ENCODE measurements around the gene PAIP2B. TPM values are rescaled to one million over a fixed set of nuclear protein-coding genes. Genes with fewer than 3 reads are reported as not detected.
A peak's percentile ranks its signal among the peaks of the same experiment; 100 is the strongest.

The PAIP2B gene
- total RNA-seq, 1 donor from 2014 or later = 26.8 TPM

DNA sequence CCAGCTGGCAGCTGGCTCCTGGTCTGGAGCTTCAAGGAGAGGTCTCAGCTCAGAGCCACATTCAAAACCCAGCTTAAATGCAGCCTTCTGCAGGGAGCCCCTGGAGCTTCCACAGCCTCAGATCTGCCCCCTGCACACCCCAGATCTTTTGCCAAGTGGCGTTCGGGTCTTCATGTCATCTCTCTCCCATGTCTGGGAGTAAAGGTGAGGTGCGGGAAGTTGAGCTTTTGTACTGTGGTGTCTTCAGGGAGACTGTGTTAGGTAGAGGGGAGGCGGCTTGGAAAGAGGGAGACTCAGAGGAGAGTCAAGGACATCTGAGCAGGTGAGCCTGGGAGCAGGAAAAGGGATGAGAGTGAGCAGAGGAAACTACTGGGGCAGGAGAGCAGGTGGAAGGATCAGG, 71.1 kb downstream of the PAIP2B start:
- ATAC-seq (no peak), DNase-seq (ENCODE audit: low spot score) (no peak)

DNA sequence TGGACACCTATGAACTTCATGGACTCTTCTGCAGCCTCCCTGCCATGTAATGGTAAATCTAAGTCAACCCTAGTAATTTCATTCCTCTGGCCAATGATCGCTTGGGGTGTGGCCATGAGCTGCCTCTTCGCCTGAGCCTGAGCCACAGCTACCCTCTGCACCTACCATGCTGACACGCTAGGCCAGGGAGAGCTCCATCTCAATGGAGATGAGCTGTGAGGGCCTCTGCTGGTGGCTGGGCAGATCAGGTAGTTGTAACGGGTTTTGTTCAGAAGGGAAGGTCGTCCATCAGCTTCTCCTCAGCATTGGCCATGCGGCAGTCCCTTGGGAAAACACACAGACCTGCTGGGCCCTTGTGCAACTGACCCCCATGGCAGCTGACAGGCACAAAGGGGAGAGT, 72.1 kb downstream of the PAIP2B start:
- peak; percentile 82 for ATAC-seq
- DNase-seq (ENCODE audit: low spot score) = no peak

DNA sequence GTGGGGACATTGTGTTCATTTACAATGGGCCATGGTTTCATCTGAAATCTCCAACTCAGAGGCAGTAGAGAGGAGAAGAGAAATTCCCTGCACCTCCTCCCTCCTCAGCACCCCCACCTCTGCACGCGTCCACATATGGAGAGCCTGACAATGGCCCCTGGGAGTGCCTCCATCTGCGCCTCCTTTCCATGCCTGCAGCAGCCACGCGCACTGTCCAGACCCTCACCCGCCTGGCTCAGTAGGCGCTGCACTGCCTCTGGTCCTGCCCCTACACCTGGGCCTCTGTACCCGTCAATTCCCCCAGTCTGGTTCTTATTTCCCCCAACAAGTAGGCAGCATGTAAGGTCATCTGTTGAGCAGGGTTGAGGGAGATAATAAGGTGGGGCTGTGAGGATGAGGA, 72.6 kb downstream of the PAIP2B start:
- no peak for ATAC-seq
- DNase-seq (ENCODE audit: low spot score) = no peak

DNA sequence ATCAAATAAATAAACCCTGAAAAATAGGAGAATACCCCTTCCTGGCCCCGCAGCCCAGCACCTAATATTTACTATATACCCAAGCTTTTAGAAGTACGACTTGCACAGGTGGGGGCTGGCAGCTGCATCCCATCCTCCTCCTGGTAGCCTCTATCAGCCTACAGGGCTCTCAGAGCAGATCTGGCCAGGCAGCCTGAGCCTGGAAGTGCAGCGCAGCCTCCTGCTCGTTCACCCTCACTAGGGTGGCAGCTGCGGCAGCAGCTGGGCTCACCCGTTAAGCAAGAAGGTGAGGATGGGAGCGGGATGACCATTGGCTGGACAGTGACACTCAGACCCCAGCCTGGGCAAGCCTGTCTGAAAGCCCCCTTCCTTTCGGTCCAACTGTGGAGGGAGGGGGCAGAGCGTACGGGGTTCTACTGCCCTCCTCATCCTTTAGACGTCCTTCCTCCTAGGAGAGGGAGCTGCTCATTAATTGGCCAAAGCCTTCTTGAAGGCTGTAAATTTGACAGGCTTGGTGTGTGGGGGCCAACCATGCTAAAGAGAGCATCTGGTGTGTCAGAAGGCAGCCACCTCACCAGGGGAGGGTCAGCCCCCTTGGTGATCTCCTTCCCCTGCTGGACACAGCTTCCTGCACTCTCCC, 73.2 kb downstream of the PAIP2B start:
- DNase-seq (ENCODE audit: low spot score) (no peak), ATAC-seq (no peak)

DNA sequence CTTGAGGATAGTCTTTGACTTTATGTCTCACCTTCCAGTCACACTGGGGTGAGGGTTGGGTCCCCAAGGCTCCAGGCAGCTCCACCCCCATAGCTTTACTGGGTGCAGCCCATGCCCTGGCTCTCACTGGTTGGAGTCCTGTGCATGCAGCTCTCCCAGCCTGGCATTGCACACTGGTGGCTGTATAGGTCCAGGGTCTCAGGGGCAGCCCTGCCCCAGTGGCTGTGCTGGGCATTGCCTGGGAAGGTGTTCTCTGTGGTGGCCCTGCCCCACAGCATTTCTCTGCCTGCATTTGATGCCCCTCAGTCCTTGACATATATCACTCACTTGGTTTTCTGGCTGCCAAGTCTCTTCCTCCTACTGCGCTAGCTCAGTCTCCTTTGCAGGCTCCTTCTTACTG, 75.3 kb downstream of the PAIP2B start:
- DNase-seq (ENCODE audit: low spot score) = no peak
- ATAC-seq = no peak

DNA sequence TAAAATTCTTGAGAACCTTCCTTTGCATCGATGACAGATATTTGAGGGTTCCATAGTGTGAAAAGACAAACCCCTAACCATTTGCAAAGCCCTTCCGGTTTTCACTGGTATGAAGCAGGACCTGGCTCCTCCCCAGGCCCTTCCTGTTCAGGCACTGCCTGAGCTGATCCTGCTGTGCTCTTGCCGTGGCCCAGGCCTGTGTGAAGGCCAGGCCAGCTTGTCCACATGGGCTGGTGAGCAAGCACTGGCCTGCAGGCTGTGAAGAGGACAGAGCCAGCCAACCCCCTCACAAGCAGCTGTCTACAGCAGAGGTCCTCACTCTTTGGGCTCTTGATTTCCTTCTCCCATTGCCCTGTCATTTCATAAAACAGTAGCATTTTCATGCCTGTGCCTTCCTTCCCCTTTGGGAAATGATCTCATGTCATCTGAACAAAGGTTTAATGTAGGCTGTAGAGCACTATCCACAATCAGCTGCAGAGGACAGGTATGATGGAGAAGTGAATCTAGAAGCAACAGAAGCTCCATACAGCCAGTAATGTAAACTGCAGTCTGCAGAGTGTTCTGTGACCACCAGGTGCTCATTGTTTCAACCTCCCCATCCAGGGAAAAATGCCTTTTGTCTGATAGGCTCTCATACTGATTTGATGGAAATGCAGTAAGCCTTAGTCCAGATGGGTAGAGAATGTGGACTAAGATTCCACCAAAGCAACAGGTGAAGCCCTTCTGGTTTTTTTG, 76.7 kb downstream of the PAIP2B start:
- DNase-seq (ENCODE audit: low spot score) (no peak), ATAC-seq (peak; percentile 35)

DNA sequence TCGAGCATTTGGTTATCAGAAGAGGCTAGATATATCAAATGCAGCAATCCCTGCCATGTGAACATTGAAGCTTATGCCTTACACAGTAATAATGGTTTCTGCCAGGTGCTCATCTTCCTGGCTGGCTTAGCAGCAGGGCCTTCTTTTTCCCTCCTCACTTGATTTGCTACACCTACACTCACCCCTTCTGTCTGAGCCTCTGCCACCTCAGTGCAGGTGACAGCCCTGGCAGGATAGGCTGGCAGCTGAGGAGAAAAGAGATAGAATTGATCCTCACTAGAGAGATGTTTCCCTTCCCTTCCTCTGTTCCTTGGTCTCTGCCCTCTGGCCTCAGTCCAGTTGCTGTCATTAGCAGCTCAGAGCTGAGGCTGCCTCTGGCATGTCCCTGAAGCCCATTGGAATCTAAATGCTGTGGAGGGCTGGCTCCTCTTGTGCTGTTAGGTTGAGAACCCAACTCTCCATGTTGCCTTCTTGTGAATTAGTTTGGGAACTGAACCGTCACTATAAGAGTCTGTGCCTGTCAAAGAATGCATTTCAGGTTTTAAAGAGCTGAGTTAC, 78.3 kb downstream of the PAIP2B start:
- ATAC-seq (no peak), DNase-seq (ENCODE audit: low spot score) (no peak)

DNA sequence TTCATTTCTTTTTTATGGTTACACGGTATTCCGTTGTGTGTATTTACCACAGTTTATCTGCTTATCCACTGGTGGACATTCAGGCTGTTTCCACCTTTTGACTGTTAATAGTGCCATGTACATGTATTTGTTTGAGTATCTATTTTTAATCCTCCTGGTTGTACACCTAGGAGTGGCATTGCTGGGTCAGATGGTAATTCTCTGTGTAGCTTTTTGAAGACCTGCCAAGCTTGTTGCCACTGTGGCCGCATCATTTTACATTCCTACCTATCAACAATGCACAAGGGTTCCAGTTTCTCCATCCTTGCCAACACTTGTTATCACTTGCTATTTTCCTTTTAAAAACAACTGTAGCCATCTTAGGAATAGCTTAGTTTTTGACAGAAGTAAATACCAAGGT, 83.1 kb downstream of the PAIP2B start:
- no peak for DNase-seq (ENCODE audit: low spot score)
- no peak for ATAC-seq

DNA sequence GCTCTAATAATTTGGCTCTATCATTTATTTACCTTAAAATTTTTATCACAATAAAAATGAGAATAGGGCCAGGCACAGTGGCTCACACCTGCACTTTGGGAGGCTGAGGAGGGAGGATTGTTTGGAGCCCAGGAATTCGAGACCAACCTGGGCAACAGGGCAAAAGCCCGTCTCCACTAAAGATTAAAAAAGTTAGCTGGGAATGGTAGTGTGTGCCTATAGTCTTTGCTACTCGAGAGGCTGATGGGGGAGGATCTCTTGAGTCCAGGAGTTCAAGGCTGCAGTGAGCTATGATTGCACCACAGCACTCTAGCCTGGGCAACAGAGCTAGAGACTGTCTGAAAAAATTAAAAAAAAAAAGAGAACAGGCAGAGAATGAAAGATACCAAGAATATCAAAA, 90.7 kb downstream of the PAIP2B start:
- ATAC-seq (peak; percentile 39), DNase-seq (ENCODE audit: low spot score) (no peak)

DNA sequence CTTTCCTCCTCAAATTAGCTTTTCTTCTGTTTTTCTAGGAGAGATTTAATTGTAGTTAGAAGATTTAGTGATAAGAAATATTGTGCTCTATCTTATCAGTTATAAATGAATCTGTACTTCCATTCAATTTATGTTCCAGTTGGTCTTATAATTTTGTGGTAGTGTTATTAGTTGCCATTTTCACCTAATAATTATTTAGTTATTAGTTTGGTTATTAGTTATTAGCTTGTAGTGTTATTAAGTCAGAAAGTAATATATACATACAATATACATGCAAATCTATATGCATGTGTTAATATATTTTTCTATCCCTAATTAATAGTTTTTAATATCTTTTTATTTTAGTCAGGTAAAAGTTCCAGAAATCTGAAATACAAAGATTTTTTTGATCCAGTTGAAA, 93.3 kb downstream of the PAIP2B start:
- ATAC-seq = no peak
- no peak for DNase-seq (ENCODE audit: low spot score)

Other genes starting within 250 kb of the PAIP2B start
- 0.35 TPM for gene ANKRD53, start 248.5 kb downstream of the PAIP2B start, total RNA-seq
- gene TEX261, start 232.2 kb downstream of the PAIP2B start, total RNA-seq = 36.4 TPM
- 32.0 TPM for gene NAGK, start 158.5 kb downstream of the PAIP2B start, total RNA-seq
- 33.4 TPM for gene MCEE, start 96.9 kb downstream of the PAIP2B start, total RNA-seq
- 12.5 TPM for gene MPHOSPH10, start 96.5 kb downstream of the PAIP2B start, total RNA-seq
- gene ZNF638, start 104.7 kb upstream of the PAIP2B start, total RNA-seq = 61.9 TPM
- gene DYSF, start 226.5 kb upstream of the PAIP2B start, total RNA-seq = 30.0 TPM